Activated B cell treated with CpG ODN at 0.5 μM for 24 hours (primary cell): Measurements from ENCODE around the gene EFNB1. TPM values are rescaled to one million over a fixed set of nuclear protein-coding genes. Genes with fewer than 3 reads are reported as not detected.
"Not testable (repeated sequence)": the region's sequence is repeated elsewhere in the genome, so short reads cannot be mapped to it uniquely, and the experiment has no call there.

Experiments
- ATAC-seq: fragments of 200-7000 bp; cut with Tn5 transposase; one replicate; pipeline ENCODE4 v1.10.0; 2021; ENCODE audit warnings: low read depth, mild to moderate bottlenecking, moderate library complexity
- CTCF ChIA-PET: fragments of 350-600 bp; sonication (Branson Sonifier 250); formaldehyde crosslinking; loops from one replicate; lab custom pipeline; 2021; ENCODE audit warnings: antibody characterized with exemption; lab: Charles Lee
- POLR2A ChIA-PET: fragments of 350-600 bp; sonication (Branson Sonifier 250); formaldehyde crosslinking; loops from one replicate; lab custom pipeline; 2021; ENCODE audit warnings: antibody characterized with exemption; lab: Charles Lee
- DNase-seq: peaks from one replicate; pipeline ENCODE4 v3.0.0; 2022
- H3K27ac Mint-ChIP-seq: one replicate; pipeline ENCODE4 v1.8.0; 2020; ENCODE audit warnings: mixed read lengths
- H3K27me3 Mint-ChIP-seq: one replicate; pipeline ENCODE4 v1.8.0; 2021; ENCODE audit warnings: mixed read lengths
- H3K36me3 Mint-ChIP-seq: one replicate; pipeline ENCODE4 v1.8.0; 2021; ENCODE audit warnings: low read depth, mixed read lengths
- H3K4me1 Mint-ChIP-seq: one replicate; pipeline ENCODE4 v1.8.0; 2021; ENCODE audit warnings: mixed read lengths
- H3K4me3 Mint-ChIP-seq: one replicate; pipeline ENCODE4 v1.8.0; 2020; ENCODE audit warnings: mild to moderate bottlenecking, mixed read lengths
- H3K9me3 Mint-ChIP-seq: one replicate; pipeline ENCODE4 v1.8.0; 2020; ENCODE audit warnings: mixed read lengths
- CTCF ChIP-seq: fragments of 200-600 bp; IDR thresholded peaks from one replicate; pipeline ENCODE4 v1.8.0; 2022; ENCODE audit warnings: antibody characterized with exemption, mild to moderate bottlenecking
- intact Hi-C: fragments of 100-400 bp; cut with micrococcal nuclease; formaldehyde crosslinking; loops from one replicate; pipeline ENCODE4 v1.15.1; 2024
- total RNA-seq: library from RNA; stranded (reverse); gene quantifications from 2 replicates; pipeline ENCODE4 v1.2.3, GENCODE V29; 2022

Gene EFNB1
- total RNA-seq, 1 donor from 2014 or later: 2.3 TPM

DNA sequence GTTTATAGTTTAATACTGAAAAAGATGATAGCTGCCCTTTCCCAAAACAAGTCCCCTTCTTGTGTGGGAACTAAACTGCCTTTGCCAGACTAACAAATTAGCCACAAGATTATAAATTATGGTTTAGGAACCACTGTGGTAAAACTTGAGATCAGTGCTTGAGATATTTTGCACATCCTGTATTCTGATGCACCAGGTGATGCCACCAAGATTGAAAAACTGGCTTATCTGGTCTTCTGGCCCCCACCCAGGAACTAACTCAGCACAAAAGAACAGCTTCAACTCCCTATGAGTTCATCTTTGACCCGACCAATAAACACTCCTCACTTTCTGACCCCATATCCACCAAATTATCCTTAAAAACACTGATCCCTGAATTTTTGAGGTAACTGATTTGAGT lies 36.7 kb upstream of the EFNB1 start:
- no peak for TF ChIP-seq CTCF
- no peak overlapping the region for H3K27ac Mint-ChIP-seq
- intact Hi-C loops: no loop called here
- no peaks in the 10 kb centered on the region for H3K4me1 Mint-ChIP-seq
- ChIA-PET POLR2A (no interaction called here), CTCF (no interaction called here)
- ATAC-seq: no peak
- H3K9me3 Mint-ChIP-seq: no peaks in the 10 kb centered on the region
- DNase-seq: no peak
- H3K4me3 Mint-ChIP-seq: no peak overlapping the region
- no peaks in the 10 kb centered on the region for H3K36me3 Mint-ChIP-seq
- H3K27me3 Mint-ChIP-seq: peaks cover 5% of the 10 kb centered on the region

DNA sequence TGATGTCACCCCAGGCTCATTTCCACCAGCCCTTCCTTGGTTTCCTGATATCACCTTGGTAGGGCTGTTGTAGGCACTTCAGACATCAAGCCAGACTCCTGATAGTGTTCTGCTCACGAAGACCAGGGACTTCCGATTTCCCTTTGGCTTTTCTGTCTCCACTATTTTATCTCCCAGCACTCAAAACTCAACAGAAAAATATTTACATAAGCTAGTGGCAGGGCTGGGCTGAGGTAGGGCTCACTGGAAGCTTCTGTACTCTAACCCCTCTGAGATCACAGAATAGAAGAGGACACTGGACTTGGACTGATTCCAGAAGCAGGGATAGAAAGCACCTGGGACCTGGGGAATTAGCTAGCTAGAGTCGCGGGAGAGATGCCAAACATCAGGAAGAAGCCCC lies 34.4 kb upstream of the EFNB1 start:
- intact Hi-C loops: no loop called here
- DNase-seq (no peak), ATAC-seq (no peak)
- no peak for TF ChIP-seq CTCF
- Mint-ChIP-seq H3K36me3 (no peaks in the 10 kb centered on the region), H3K9me3 (peaks cover 7% of the 10 kb centered on the region), H3K4me1 (no peaks in the 10 kb centered on the region), H3K27ac (no peak overlapping the region), H3K4me3 (no peak overlapping the region), H3K27me3 (peaks cover 5% of the 10 kb centered on the region)
- ChIA-PET CTCF (no interaction called here), POLR2A (no interaction called here)

- H3K4me3 Mint-ChIP-seq: no peak overlapping the region
- H3K27ac Mint-ChIP-seq: no peak overlapping the region
- no peaks in the 10 kb centered on the region for H3K4me1 Mint-ChIP-seq
- ChIA-PET POLR2A (no interaction called here), CTCF (no interaction called here)
- intact Hi-C loops: no loop called here
- peaks cover 7% of the 10 kb centered on the region for H3K9me3 Mint-ChIP-seq
- DNase-seq (no peak), ATAC-seq (no peak)
- TF ChIP-seq CTCF: no peak
- no peaks in the 10 kb centered on the region for H3K36me3 Mint-ChIP-seq
- peaks cover 5% of the 10 kb centered on the region for H3K27me3 Mint-ChIP-seq
Measured at GRCh38 chrX:68795741-68796140, 33.1 kb upstream of the EFNB1 start.

GRCh38 chrX:68798400-68798799 lies 30.4 kb upstream of the EFNB1 start:
- intact Hi-C loops, H3K9me3 Mint-ChIP-seq, CTCF ChIA-PET, POLR2A ChIA-PET, DNase-seq, H3K4me1 Mint-ChIP-seq, ATAC-seq, H3K27ac Mint-ChIP-seq, H3K4me3 Mint-ChIP-seq, H3K27me3 Mint-ChIP-seq, H3K36me3 Mint-ChIP-seq: not testable (repeated sequence)

DNA sequence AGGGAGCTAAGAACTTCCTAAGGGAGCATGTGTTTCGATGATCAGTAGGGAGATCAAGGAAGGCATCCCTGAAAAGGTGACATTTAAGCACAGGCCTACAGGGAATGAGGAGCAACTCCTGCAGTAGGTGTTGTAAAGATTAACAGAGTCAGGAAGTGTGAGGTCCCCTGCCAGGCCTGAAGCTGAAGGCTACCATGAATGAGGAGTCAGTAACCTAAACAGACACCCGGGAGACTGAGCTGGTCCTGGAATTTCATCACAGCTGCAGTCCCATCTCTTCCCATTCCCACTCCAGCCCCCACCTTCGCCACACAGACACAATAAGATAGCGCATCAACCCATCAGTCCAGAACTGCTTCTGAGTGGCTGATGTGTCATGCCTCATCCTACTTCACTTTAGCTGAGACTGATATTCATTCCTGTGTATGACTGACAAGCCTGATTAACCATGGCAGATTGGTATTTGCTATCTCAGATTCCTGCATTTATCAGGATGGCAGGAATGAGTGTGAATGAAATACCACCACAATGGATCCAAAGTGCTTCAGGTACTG lies 27.0 kb upstream of the EFNB1 start:
- CTCF ChIA-PET: no interaction called here

More for the DNA sequence above, 27.0 kb upstream of the EFNB1 start:
- POLR2A ChIA-PET: no interaction called here
- Mint-ChIP-seq H3K27ac (no peak overlapping the region), H3K27me3 (peaks cover 2% of the 10 kb centered on the region), H3K36me3 (no peaks in the 10 kb centered on the region), H3K9me3 (peaks cover 7% of the 10 kb centered on the region), H3K4me3 (no peak overlapping the region), H3K4me1 (no peaks in the 10 kb centered on the region)
- no peak for ATAC-seq
- no peak for TF ChIP-seq CTCF
- no peak for DNase-seq
- intact Hi-C loops: no loop called here
